ENCODE data around the gene DCTN3.

DCTN3 gene

GRCh38 chr9:34620061-34620994 lies at the start of gene DCTN3:
Gene DCTN3 (minus strand): TSS chr9:34620495. CDS start chr9:34620464, 31 bp downstream.
- peak; percentile 97 for FAIRE-seq

GRCh38 chr9:34665381-34666250 lies 45.3 kb upstream of the DCTN3 start:
- FAIRE-seq = no peak

- no peak for FAIRE-seq
Observed at GRCh38 chr9:34665067-34665380, 44.7 kb upstream of the DCTN3 start.

- peak; percentile 59 for FAIRE-seq
Observed at GRCh38 chr9:34664281-34665066, 44.2 kb upstream of the DCTN3 start.

- FAIRE-seq = no peak
Observed at GRCh38 chr9:34663303-34663605, 43.0 kb upstream of the DCTN3 start.

- no peak for FAIRE-seq
Observed at GRCh38 chr9:34662526-34663302, 42.4 kb upstream of the DCTN3 start, which contains the start of gene CCL27. Gene CCL27 (minus strand): TSS chr9:34662657. CDS start chr9:34662633, 24 bp downstream.

GRCh38 chr9:34659592-34660253 lies 39.4 kb upstream of the DCTN3 start:
- no peak for FAIRE-seq

GRCh38 chr9:34658461-34658860 lies 38.2 kb upstream of the DCTN3 start:
- no peak for FAIRE-seq

- FAIRE-seq = no peak
Observed at GRCh38 chr9:34656992-34657391, 36.7 kb upstream of the DCTN3 start.

GRCh38 chr9:34655394-34655793 lies 35.1 kb upstream of the DCTN3 start:
- FAIRE-seq = no peak

GRCh38 chr9:34654323-34655051 lies 34.2 kb upstream of the DCTN3 start:
- no peak for FAIRE-seq

GRCh38 chr9:34653151-34654072 lies 33.1 kb upstream of the DCTN3 start:
- no peak for FAIRE-seq

- no peak for FAIRE-seq
Observed at GRCh38 chr9:34652602-34653000, 32.3 kb upstream of the DCTN3 start.

- no peak for FAIRE-seq
Observed at GRCh38 chr9:34651876-34652601, 31.7 kb upstream of the DCTN3 start, which contains the start of gene IL11RA. Gene IL11RA (plus strand): TSS chr9:34652185. CDS start chr9:34655218, 3,033 bp downstream.

GRCh38 chr9:34651321-34651720 lies 31.0 kb upstream of the DCTN3 start:
- no peak for FAIRE-seq

GRCh38 chr9:34650816-34651215 lies 30.5 kb upstream of the DCTN3 start:
- FAIRE-seq = no peak

GRCh38 chr9:34648673-34649072 lies 28.4 kb upstream of the DCTN3 start:
- no peak for FAIRE-seq

- no peak for FAIRE-seq
Observed at GRCh38 chr9:34647651-34648050, 27.4 kb upstream of the DCTN3 start.

GRCh38 chr9:34647084-34647403 lies 26.7 kb upstream of the DCTN3 start:
- no peak for FAIRE-seq

Measured in G401.6 (cell line).